Measurements from ENCODE around the gene TIMM10.

The TIMM10 gene, protein sequence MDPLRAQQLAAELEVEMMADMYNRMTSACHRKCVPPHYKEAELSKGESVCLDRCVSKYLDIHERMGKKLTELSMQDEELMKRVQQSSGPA

DNA sequence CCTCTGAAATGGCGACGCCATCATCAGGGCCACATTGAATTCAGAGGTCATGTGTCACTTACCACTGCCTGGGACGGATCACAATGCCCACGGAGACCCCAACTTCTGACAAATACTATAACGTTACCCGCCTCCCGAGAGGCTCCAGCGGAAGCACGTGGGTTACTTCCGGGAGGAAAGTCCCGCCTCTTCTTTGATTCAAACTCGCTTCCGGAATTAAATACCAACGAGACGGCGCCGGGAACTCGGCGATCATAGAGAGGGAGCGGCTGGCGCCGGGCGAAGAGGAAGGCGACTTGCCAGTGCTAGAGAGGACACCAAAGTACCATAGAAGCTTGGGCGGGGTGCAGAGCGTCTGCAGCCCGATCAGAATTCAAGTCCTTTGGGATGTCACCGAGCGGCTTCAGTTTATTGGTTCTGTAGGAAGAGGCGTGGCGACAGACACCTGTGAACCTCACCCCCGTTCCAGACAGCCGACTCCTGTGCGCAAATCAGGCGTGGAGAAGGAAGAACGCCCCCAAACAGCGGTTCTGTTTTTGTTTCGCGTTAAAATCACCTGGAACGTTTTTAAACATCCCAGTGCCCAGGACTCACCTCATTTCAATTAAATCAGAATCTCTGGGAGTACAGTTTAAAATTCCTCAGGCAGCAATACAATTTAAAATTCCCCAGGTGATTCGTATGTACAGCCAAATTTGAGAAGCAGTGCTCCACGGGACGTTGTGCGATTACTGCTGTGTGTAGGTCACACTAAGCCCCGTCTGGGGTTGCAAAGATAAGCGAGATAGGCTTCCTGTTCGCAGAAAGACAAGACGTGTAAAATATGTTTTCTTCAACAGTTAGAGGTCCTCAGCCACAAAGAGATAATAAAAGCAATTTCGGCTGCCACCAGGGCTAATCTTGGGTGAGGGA, at the start of gene TIMM10:
TIMM10 (minus strand) TSS at position 159 of the 912 bp plus-strand sequence. CDS start 565 bp downstream, outside the sequence.
- peak within 1 kb of the TSS; percentile 94 for H3K4me3 ChIP-seq (ENCODE audit: control insufficient read depth, low read depth, low read length)
- peak; percentile 80 for DNase-seq (ENCODE audit: low read depth)
- TF ChIP-seq, protein P1, sequence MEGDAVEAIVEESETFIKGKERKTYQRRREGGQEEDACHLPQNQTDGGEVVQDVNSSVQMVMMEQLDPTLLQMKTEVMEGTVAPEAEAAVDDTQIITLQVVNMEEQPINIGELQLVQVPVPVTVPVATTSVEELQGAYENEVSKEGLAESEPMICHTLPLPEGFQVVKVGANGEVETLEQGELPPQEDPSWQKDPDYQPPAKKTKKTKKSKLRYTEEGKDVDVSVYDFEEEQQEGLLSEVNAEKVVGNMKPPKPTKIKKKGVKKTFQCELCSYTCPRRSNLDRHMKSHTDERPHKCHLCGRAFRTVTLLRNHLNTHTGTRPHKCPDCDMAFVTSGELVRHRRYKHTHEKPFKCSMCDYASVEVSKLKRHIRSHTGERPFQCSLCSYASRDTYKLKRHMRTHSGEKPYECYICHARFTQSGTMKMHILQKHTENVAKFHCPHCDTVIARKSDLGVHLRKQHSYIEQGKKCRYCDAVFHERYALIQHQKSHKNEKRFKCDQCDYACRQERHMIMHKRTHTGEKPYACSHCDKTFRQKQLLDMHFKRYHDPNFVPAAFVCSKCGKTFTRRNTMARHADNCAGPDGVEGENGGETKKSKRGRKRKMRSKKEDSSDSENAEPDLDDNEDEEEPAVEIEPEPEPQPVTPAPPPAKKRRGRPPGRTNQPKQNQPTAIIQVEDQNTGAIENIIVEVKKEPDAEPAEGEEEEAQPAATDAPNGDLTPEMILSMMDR (IDR thresholded peaks at IDR 0.05; ENCODE audit: control insufficient read depth, insufficient read depth, low read depth, low read length, missing control alignments): no peak

DNA sequence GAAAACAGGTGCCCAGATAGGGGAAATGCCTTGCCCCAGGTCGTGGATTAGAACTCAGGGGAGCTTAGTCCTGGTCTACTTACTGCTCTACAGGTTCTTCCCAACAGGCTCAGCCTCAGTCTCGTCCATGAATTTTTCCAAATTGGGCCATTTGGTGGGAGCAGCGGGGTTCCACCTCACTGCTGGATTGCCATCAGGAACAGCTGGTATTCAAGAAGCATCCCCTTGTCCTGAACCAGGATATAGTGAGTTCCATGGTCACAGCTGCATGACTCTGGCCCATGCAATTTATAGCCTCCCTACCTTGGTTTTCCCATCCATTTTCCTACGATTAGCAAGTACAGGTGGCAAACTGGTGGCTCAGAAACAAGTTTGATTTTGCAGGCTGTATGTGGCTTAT, 43.5 kb upstream of the TIMM10 start:
- DNase-seq (ENCODE audit: low read depth): no peak
- no peak overlapping the region for H3K4me3 ChIP-seq (ENCODE audit: control insufficient read depth, low read depth, low read length)
- TF ChIP-seq, protein P1 (IDR thresholded peaks at IDR 0.05; ENCODE audit: control insufficient read depth, insufficient read depth, low read depth, low read length, missing control alignments): no peak

DNA sequence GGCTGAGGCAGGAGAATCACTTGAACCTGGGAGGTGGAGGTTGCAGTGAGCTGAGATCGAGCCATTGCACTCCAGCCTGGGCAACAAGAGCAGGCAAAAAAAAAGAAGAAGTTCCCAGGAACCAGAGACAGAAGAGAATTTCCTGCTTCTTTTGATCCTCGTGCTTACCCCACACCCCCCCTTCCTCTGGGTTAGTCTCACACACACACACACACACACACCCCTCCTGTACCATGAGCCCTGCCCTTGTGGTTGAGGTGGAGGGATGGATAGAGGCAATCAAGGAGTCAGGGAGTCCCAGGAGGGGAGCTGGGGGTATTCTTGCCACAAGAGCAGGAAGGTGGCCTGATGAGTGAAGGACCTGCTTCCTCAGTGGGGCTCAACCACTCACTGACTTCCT, 41.1 kb upstream of the TIMM10 start:
- TF ChIP-seq, protein P1 (IDR thresholded peaks at IDR 0.05; ENCODE audit: control insufficient read depth, insufficient read depth, low read depth, low read length, missing control alignments): no peak
- no peak for DNase-seq (ENCODE audit: low read depth)
- H3K4me3 ChIP-seq (ENCODE audit: control insufficient read depth, low read depth, low read length): no peak overlapping the region

DNA sequence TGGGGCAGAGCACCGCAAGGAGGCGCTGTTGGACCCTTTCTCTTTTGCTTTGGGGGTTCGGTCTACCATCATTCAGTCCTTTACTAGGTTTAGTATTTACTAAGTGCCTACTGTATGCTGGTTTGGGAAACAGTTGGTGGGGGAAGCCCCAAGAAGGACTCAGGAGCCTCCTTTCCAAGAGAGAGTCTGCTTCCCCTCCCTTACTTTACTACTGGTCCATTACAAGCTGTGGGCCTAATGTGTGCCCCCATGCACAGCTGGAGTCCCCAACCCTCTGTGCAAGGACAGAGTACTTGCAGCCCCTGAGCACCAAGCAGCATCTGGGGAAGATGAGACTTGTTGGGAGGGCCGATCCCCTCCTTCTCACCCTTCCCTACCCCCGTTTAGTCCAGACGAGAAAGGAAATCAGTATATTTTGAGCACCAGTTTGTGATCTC, 37.8 kb upstream of the TIMM10 start:
- DNase-seq (ENCODE audit: low read depth): peak; percentile 14

DNA sequence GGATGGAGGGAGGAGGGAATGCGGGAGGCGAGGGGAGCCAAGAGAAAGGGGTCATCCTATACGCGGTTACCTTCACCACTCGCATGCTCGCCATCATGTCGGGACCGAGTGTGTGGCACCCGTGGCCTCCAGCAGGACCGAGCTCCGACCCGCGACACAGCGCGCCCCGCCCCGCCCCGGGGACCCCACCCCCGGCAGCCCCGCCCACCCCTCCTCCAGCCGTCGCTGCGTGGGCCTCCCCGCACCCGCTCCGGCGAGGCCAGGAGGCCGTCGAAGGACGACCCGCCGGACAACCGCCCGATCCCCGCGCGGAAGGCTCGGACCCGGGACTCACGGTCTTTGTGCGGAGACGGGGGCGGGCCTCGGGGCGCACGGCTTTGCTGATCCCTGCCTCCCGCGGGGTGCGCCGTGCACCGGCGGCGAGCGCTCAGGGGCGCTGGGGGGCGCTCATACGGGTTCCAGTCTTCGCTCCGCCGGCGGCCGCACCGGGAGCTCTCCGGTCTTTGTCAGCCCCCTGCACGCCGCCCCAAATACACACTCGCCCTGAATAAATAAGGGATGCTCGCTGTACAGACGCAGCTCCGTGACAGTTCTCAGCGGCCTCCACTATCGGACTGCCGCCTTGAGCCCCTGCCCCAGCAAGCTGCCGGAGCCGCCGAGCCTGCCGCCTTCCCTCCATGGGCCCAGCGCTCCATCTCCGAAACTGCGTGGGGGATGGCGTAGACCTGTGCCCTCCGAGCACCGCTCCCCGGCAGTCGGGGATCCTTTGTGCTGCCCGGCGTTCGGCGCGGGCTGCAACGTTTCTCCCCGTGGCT, 37.2 kb upstream of the TIMM10 start, which contains the start of gene UBE2L6:
UBE2L6 (minus strand) TSS at position 158 of the 815 bp plus-strand sequence; CDS start at position 97, 61 bp downstream.
- DNase-seq (ENCODE audit: low read depth): no peak
- TF ChIP-seq, protein P1 (IDR thresholded peaks at IDR 0.05; ENCODE audit: control insufficient read depth, insufficient read depth, low read depth, low read length, missing control alignments): no peak
- H3K4me3 ChIP-seq (ENCODE audit: control insufficient read depth, low read depth, low read length): peak within 1 kb of the TSS; percentile 86

More for the DNA sequence above, 37.8 kb upstream of the TIMM10 start:
- TF ChIP-seq, protein P1 (IDR thresholded peaks at IDR 0.05; ENCODE audit: control insufficient read depth, insufficient read depth, low read depth, low read length, missing control alignments): peak; percentile 96
- H3K4me3 ChIP-seq (ENCODE audit: control insufficient read depth, low read depth, low read length): peak overlapping the region; percentile 86

DNA sequence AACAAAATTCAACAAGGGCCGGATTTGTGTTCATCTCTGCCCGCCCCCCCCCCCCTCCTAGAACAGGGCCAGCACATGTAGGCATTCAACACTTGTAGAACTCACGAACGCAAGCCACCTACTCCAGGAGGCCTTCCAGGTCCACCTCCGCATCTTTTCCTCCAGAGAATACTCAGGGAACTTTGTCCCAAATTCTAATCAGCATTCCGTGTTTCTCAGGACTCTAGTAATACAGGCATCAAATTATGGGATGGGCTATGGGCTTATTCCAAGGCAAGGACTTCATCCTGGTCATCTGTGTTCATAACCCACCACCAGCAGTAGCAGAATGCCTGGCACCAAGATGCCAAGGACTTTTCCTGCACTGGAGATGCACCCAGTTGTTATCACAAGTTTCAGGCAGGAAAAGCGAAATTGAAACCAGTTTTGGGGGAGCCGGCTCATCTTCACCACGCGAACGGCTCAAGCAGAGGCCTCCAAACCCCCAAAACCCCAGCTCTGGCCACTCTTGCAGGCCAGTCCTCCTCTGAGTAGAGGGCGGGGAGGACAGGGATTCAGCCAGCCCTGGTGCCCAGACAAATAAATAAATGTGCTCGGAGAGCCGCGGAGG, 36.5 kb upstream of the TIMM10 start:
- TF ChIP-seq, protein P1 (IDR thresholded peaks at IDR 0.05; ENCODE audit: control insufficient read depth, insufficient read depth, low read depth, low read length, missing control alignments): no peak

More for the DNA sequence above, 36.5 kb upstream of the TIMM10 start:
- H3K4me3 ChIP-seq (ENCODE audit: control insufficient read depth, low read depth, low read length): peak overlapping the region; percentile 86
- no peak for DNase-seq (ENCODE audit: low read depth)

Data from AG09309 (cell line).